ENCODE results near the gene CISTR.
"Not testable (repeated sequence)": the region's sequence is repeated elsewhere in the genome, so short reads cannot be mapped to it uniquely, and the experiment has no call there.

Gene CISTR

DNA sequence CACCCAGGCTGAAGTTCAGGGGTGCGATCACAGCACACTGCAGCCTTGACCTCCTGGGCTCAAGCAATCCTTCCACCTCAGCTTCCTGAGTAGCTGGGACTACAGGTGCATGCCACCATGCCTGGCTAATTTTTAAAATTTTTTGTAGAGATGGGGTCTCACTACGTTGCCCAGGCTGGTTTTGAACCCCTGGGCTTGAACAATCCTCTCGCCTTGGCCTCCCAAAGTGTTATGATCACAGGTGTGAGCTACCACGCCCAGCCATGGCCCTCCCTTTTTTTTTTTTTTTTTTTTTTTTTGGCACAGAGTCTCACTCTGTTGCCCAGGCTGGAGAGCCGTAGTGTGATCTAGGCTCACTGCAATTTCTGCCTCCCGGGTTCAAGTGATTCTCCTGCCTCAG lies 33.2 kb downstream of the CISTR start:
- not testable (repeated sequence) for DNase-seq

DNA sequence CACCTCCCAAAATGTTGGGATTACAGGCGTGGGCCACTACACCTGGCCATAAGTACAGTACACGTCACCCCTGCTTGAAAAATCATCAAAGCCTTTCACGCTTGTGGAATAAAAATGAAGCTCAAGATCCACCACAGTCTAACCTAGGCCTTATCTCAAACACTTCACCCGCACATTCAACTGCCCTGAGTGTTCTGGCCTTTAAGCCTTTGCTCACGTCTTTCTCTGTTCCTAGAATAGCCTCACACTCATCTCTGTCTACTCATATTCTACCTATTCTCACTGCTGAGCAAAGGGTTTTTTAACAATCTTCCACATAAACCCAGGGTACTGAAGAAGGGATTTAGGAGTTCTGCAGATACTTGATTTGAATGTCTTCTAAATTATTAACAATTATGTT lies 34.5 kb downstream of the CISTR start:
- no peak for DNase-seq

DNA sequence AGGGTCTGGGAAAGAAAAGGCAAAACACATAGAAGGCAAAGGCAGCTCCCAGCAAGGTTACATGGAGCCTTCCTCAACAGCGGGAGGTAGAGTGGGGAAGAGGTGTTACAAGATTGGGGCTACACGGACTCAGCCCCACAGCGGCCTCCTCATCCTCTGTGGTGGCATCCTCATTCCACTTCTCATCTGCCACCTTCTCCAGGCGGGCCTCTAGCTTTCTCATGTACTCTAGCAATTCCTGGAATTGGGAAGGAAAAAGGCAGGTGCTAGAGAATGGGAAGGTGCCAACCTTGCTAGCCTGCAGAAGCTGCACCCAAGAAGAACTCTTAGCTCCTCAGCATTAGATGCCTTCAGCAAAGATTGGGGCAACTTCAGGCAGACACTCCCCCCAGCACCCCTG lies 37.8 kb downstream of the CISTR start:
- DNase-seq: no peak

DNA sequence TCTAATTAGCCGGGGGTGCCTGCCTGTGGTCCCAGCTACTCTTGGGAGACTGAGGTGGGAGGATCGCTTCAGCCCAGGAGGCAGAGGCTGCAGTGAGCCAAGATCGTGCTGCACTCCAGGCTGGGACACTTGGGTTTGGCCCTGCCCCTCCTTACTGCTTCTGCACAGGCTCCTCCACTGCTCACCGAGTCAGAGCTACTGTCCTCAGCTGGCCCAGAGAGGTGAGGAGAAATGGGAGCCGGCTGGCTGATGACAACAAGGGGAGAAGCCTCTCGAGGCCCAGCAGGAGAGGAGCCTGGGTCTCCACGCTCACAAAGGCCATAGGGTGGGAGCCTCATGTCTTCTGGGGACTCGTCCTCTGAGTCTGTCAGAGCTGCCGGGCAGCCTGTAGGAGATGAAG lies 38.3 kb downstream of the CISTR start:
- no peak for DNase-seq

DNA sequence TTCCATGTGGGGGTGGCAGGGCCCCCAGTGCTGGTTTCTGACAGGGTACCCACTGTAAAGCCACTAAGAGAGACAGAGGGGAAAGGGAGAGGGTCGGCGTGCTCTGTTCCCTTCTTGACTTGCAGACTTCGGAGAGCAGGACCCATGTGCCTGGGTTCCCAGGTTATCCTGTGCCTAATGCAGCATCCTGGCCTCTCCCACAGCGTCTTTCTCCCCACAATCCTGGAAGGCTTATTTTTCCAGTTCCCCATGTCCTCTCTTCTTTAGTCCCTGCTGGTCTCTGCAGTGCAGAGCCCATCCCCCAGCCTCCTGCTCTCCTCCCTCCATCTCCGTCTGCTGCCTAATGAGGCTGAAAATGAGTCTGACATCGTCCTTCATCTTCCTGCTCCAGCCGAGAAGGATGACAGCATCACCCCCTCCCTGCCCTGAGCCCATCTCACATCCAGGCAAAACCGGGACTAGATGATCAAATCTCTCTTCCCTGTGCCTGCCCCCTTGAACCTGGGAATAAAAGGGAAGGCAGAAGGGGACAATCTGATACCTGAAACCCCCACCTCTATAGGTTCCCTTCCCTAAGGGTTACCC lies 39.6 kb downstream of the CISTR start:
- no peak for DNase-seq

DNA sequence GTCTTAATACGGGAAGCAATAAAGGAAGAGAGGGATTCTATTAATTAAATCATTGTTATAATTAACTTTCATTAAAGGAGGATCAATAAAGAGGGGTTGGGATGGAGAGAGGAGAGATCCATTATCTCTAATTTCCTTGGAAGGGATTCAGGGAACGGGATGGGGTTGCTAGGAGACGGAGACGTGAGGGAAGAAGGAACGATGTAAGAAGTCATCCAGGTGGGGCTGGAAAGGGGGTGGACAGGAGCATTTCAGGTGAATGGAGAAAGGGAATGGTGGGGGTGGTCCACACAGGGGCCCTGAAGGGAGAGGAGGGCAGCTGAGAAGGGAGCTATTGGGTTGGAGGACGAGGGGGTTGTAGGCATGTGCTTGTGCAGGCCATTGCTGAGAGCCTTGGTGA lies 41.7 kb downstream of the CISTR start:
- no peak for DNase-seq

DNA sequence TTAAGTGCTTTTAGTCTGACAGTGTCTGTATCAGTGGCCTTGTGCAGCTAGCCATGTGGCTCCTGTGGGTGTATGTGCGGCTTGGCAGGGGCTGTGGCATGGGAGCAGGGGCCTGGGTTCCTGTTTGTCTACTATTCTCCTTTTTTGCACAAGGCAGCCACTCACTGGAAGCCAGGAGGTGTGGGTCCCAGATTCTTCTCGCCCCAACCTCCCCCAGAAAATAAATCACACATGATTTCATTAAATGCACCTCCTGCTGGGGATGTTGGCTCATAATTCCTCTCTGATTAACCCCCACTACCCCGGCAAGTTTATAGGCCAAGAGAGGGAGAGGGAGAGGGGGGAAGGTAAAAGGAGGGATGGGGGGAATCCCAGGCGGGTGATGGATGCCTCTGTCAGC lies 42.1 kb downstream of the CISTR start:
- no peak for DNase-seq

DNA sequence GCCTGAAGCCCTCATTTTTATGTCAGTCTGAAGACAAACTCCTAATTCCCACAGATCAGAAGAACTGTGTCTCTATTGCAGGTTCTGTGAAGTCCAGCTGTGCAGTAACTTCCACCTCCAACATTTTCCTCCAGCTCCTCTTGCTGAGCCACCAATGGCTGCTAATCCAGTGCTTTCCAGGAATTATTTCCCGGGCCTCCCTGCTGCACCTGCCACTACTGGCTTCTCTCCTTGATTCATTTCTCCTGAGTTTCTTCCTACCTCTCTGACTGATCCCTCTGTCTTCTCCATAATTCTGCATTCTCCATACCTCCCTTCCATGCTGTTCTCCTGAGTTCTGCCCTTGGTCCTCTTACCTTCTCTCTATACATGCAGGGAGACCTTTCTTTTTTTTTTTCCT lies 45.7 kb downstream of the CISTR start:
- DNase-seq: no peak

DNA sequence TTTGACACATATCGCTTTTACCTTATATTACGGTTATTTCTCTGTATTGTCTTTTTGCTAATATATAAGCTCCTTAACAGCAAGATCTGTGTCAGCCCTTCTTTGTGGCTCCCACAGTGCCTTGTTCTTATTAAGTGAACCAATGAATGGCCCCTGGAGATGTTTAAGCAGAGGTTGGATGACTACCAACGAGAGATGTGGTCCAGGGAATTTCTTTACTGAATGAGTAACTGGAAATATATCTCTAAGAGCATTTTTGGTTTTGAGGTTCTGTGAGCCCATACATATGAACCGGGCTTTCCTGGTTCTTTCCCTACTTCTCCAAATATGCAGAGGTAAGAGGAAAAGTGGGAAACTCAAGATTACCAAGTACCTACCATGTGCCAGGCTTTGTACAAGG lies 48.0 kb downstream of the CISTR start:
- no peak for DNase-seq

DNA sequence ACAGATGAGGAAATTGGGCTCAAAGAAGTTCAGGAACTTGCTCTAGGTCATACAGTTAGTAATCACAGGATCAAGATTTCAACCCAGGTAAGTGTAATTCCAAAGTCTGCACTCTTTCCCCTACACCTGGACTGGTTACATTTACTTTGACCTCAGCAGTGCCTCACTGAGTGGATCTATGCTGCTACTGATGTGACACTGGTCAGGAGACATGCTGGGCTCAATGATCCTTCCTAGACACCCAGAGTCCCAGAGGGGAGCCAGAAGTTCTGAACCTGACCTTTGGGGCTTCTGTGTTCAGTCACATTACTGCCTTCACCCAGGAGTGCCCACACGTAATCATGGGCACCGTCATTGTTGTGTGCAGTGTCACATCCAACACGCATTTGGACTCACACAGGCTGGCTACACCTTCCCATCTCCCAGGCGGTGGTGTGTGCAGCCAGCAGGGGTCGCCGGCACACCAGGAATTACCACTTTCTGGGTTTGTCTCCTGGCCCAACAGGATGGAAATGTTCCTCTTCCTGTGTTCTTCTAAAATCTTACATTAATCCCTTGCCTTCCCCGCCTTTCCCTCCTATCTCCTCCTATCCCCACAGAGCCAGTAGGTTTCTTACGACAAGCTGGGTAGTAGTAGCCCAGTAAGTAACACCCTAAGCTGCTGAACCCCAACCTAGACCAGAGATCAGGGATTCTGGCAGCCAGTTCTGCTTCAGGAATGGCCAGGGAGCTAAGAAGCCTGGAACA lies 50.1 kb downstream of the CISTR start:
- peak; percentile 61 for DNase-seq

DNA sequence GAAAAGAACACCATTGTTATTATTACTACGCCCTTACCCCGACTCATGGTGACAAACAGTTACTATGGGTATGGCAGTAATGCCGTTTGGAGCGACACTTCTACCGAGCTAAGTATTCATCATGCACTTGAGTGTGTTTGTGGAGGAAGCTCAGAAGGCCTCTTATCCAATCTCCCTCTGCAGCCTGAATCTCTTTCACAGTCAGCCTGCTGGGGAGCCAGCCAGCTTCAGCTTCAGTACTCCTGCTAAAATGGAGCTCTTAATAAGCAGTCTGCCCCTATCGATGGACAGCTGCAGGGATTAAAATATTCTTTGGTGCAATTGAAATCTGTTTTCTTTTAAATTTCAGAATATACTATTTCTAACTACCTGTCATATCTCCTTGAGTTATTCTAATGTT lies 51.2 kb downstream of the CISTR start:
- DNase-seq: no peak

DNA sequence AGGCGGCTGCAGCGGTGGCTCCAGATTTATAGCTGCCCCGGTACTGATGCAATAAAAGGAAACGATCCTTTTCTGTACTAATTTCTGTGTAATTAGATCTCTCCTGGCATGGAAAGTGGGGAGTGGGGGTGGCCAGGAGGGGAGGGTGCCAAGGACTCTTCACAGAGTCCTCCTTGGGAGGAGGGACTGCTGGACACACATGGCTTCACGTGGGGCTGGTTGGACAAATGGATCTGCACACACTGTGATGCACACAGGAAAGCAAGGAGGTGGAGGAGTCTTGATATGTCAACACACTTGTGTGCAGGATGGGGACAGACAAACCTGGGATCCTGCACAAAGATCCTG lies 52.1 kb downstream of the CISTR start:
- DNase-seq: no peak

DNA sequence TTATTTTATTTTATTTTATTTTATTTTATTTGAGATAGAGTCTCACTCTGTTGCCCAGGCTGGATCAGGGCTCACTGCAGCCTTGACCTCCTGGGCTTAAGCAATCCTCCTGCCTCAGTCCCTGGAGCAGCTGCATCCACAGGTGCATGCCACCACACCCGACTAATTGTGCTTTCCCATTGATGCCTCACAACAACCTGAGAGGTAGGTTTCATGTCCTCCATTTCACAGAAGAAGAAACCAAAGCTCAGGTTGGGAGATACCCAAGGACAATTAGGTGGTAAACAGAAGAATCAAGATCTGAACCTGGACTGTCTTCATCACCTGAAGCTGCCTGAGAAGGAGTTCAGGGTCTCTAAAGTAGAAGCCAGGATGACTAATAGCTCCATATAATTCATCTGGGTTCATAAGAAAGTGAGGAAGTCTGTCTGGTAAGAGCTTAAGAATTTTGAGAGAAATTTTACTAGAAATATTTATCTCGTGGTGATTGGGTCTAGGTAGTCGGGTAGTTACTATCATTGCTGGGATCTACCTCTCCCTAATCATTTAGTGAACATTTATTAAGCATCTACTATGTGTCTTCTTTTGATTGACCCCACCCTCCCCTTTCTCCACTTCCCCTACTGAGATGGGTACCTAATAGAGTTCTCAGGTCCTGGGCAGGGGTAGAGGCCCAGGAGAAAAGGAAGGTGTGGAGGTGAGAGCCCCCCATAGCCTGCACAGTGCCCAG lies 52.7 kb downstream of the CISTR start:
- DNase-seq: no peak

DNA sequence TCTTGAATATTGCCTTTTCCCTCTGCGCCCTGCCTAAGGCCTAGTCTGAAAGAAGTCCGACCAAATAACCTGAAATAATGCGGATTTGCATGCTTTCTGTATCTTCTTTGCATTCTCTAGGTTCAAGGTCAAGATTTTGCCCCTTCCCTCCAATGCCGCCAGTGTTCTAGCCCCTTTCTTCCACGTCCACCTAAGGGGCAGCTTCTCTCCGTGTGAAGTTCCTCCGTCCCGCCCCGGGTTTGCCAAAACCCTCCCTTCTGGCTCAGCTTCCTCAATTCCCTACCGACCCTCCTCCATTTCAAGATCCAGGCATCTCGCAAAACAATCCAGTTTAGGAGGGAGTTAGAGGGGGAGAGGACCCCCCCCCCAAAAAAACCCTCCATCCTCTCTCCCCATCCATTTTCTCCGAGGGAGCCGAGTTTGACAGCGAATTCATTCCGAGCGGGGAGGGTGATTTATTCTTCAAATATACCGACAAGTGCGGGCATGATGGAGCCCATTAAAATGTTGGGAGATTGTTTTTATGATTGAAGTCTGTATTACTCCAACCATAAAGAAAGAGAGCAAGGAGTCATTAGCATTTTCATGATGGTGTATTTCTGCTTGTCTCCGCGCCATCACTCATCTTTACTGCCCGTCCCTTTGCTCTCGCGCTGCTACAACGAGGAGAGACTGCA lies 55.0 kb downstream of the CISTR start:
- no peak for DNase-seq

Data from central memory CD4-positive, alpha-beta T cell (primary cell).